Measurements from ENCODE around the gene FYB1.
"Not testable (repeated sequence)": the region's sequence is repeated elsewhere in the genome, so short reads cannot be mapped to it uniquely, and the experiment has no call there.

Gene FYB1

DNA sequence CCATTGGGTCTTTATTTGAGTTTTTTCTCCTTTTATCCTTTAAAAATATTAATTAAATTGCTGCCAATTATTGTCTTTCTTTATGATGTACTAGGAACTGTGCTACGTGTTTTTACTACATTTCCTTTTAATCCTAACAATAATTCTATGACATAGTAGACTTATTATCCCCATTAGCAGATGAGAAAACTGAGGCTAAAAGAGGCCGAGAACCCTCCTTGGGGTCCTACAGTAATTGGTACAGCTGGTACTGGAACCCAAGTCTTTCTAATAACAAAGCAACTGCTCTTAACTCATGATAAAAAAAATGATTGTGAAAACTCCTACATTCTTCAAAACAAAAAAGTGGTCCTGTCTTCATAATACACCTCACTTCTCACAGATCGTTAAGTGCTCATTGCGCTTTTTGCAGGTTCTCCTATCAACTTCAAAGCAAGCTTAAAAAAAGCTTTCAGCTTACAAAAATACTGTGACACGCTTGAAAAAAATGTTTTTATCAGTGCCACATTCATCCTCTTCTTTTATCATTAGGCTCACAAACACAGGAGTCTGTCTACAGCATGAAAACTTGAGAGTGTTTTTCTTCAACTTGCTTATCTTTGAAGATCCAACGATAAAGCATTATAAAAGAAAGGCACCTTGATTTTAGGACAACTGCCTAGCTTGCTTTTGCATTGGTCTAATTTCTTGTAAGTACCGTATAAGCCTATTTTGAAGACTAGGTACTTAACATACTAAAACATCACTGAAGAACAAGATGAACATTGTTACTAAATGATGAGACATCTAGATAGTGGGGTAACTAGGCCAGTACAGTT lies 32.4 kb downstream of the FYB1 start:
- no peak for DNase-seq

DNA sequence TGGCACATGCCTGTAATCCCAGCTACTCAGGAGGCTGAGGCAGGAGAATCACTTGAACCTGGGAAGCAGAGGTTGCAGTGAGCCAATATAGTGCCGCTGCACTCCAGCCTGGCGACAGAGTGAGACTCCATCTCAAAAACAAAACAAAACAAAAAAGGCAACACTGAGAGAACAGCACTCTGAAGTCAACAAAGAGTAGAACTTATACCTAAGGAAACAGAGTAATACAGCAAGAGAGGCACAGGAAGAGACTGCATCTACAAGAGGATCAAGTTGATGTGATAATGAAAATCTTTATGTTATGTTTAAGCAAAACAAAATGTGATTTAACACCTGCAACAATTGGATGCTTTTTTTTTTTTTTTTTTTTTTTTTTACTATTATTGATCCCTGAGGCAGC lies 33.1 kb downstream of the FYB1 start:
- DNase-seq, result no peak

DNA sequence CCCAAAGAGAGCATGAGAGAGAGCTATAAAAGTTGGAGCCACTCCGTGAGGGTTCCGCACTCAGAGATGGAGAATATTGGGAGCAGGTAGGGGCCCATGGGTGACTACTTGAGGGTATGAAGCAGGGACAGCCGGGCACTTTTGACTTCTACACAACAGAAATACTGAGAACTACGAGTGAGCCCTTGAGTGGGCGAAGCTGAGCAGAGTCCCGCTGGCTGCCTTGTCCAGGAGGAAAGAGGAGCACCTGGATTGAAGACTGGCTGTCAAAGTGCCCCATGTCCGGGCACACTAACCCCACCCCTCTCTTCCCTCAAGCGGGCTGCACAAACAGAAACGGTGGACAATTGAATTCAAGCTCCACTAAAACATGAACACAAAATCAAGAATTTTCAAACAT lies 33.6 kb downstream of the FYB1 start:
- no peak for DNase-seq

DNA sequence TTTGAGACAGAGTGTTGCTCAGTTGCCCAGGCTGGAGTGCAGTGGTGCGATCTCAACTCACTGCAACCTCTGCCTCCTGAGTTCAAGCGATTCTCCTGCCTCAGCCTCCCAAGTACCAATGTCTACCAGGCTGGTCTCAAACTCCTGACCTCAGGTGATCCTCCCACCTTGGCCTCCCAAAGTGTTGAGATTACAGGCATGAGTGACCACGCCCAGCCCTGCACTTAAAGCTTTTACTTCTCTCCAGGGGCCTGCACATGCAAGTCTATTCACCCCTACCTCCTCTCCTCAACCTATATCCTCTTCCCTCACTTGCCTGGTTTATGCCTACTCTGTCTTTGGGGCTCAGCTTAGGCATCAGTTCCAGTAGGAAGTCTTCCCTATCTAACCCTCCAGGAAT lies 39.8 kb downstream of the FYB1 start:
- not testable (repeated sequence) for DNase-seq

DNA sequence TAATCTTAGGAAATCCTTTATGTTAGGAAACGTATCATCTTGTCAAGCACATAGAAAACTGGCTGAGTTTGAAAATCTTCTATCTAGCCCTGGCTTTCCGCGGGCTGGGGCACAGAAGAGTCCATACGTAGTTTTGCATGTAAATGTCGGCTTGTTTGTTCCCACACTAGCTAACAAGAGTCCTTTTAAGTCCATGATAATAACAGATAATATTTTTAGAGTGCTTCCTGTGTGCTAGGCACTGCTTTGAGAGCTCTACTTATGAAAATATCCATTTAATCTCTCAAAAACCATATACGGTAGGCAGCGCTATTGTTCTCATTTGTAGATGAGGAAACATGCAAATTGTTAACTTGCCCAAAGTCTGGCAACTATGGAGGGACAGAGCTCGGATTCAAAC lies 40.5 kb downstream of the FYB1 start:
- no peak for DNase-seq

DNA sequence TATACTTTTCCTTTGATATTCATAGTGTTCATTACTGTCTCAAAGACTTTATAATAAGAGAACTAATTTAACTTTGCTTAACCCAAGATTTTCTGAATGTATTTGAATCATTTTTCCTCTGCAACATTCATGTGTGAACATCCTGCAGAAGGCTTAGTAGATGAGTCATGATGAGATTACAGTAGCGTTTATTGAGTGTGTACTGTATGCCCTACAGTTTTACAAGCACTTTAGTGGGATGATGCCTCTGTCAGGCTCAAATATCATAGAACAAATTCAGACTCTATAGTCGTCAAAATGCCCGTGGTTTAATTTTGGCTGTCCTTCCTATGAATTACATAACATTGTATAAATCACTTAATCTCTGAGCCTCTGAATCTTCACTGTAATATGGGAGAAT lies 41.2 kb downstream of the FYB1 start:
- peak in 2 of 4 experiments; percentile 61 to 69 for DNase-seq

DNA sequence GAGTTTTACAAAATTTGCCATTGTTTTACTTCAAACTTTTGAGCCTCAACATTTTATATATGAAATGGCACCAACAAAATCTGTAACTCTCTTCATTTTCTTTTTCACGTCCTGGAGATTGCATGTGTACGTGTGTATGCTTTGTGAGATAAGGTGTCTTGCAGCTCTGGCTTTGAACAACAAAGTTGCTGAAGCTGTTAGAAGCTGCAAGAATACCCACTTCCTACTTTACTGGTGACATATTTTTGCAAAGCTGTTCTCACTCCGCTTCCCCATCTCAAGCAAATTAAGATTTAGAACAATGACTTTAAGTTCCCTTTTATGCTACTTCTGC lies 41.8 kb downstream of the FYB1 start:
- peak; percentile 60 to 88 (median 76) for DNase-seq

DNA sequence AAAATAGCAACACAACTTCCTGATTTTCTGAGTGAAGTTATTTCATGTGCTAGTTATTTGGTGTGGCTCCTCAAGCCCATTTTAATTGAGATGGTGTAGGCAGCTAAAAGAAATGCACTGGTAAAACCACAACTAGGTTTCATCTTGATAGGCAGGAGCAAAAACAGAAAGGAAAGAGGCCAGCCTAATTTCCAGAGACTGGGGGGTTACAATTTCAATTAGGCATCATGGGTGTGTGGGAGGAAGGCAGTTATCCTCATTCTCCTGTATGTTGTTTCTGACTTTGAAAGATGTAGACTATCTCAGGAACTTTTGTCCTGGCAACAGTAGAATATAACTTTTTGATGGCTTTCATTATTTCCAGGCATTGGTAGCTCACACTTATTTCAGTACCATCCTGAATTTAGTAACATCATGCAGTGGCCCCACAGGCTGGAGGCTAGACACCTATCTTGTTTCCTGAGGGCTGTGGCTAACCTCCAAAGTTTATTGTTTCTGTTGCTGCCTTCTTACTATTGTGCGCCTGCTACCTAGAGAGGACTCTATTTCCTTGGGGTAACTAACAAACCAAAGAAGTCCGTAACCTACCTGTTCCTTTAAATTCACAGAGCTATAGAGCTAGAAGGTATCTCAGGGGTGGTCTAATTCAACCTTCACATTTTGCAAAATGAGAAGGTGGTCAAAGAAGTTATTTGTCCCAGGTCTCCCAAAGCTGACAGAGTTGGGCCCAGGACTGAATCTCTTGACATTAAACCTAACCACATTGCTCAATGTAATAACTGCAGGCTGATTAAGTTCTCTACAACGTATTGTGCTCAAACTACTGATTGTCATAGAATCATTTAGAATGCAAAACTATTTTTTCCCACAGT lies 42.4 kb downstream of the FYB1 start:
- DNase-seq, result peak in 1 of 4 experiments; percentile 41

DNA sequence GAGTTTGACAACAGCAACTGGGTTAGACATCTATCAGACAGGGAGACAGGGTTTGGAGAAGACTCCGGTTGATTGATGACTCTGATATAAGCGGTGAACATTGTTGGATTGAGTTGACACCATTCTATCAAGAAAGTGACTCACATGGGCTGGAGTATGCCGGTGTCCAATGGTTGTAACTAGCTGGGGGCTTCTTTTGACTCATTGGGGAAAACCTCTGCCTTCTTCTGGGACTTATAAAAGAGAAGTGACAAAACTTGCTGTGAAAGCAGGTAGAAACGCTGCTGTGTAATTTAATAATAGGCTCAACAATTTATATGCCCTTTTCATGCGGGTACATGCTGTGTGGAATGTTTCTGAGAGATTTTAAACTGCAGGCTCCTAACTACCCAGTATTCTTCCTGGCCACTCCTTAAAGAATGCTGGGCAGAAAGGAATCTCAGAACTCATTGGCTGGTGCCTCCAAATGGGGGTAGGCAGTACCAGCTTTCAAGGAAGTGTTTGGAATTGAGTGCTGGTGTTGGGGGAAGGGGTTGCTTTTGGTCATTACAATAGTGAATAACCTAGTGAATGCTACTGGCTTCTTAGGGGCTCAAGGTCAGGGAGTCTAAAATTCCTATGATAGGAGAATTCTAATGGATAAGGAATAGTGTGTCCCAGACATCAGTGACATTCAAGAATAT lies 43.9 kb downstream of the FYB1 start:
- DNase-seq, result no peak

DNA sequence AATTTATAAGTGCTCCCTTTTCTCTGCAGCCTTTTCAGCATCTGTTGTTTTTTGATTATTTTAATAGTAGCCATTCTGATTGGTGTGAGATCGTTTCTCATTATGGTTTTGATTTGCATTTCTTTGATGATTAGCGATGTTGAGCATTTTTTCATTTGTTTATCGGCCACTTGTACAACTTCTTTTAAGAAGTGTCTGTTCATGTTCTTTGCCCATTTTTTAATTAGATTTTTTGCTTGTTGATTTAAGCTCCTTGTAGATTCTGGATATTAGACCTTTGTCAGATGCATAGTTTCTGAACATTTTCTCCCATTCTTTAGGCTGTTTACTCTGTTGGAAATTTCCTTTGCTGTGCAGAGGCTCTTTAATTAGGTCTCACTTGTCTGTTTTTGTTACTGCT lies 46.3 kb downstream of the FYB1 start:
- DNase-seq, result no peak

DNA sequence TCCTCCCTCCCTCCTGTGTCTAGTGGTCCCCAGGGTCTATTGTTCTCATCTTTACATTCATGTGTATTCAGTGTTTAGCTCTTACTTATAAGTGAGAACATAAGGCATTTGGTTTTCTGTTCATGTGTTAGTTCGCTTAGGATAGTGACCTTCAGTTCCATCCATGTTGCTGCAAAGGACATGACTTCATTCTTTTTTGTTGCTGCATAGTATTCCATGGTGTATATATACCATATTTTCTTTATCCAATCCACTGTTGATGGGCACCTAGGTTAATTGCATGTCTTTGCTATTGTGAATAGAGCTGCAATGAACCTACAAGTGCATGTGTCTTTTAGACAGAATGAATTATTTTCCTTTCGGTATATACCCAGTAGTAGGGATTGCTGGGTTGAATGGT lies 46.8 kb downstream of the FYB1 start:
- no peak for DNase-seq

DNA sequence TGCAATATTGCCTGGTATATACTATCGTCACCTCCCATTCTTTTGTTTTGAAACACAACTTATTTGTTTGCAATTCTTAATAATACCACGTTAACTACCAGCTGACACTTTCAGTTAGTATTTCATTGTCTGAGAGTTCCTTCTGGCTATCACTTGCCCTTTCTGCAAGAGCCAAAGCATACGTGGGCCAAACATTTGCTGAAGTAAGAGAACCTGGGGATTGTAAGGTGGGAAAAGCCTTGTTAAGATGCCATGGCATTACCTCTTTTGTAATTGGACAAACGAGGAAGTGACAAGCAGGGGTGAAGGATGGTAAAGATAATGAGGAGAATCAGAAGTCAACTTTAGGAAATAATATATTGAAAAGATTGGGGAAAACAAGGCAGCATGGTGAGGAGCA lies 47.7 kb downstream of the FYB1 start:
- DNase-seq, result no peak

DNA sequence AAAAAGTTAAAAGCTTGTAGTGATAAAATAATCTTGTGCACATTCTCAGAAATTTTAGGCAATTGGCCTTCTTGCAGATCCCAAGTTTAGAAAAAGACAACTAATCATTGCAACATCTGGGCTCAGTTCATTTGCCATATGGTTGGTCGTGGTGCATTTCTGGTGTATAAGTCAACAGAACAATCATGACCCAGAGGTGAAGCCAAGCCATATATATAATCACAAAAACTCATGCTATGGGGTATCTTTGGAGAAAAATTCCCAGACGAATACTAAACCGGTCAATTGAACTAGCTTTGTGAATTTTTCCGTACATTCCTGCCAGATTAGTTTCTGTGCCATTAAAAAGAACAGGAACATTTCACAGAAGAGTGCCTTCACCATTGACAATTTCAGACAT lies 50.3 kb downstream of the FYB1 start:
- DNase-seq, result no peak

DNA sequence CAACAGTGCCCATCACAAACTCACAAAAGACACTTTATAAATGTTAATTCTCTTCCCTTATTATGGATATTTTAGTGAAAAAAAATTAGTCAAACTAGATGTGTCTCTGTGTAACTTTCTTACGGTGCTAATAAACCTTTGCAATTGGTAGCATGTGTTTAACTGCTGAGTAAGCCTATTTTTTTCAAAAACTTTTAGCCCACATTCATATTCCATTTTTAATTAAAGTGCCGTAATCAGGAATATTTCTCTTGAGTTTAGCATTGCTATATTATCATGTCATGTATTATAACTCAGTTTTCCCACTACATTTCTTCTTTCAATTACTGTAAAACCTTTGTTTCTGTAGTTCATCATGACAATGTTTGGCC lies 51.4 kb downstream of the FYB1 start:
- DNase-seq, result no peak

DNA sequence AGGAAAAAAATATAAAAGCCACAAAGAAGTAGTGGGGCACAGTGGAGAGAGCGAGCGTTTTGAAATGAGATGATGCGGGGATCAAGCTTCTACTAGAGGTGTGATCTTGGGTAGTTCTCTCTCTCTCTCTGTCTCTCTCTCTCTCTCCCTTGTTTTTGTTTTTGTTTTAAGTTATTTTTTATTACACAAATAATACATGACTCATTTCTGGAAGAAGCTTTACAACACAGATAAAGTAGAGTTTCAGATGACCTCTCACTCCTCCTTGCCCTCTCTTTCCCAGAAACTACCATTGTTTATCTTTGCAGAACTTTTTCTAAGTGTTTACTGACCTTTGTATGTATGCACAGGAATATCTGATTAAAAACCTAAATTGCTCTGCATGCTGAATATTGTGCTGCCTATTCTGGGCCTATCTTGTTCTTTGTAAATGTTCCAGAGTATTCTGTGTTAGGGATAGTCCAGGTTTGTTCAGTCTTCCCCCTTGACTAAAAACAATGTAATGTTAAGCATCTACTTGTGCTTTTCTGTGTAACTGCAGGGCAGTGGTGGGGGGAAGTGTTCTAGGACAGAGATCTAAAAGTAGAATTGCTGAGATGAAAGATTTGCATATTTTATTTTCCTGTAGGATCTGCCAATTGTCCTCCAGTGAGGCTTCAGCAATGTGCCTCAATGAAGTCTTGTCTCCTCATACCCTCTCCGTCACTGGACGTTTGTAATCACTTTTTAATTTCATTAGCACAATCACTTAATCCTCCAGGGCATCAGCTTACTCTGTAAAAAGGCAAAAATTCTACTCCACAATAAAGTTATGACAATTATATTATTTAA lies 52.0 kb downstream of the FYB1 start:
- DNase-seq, result no peak

DNA sequence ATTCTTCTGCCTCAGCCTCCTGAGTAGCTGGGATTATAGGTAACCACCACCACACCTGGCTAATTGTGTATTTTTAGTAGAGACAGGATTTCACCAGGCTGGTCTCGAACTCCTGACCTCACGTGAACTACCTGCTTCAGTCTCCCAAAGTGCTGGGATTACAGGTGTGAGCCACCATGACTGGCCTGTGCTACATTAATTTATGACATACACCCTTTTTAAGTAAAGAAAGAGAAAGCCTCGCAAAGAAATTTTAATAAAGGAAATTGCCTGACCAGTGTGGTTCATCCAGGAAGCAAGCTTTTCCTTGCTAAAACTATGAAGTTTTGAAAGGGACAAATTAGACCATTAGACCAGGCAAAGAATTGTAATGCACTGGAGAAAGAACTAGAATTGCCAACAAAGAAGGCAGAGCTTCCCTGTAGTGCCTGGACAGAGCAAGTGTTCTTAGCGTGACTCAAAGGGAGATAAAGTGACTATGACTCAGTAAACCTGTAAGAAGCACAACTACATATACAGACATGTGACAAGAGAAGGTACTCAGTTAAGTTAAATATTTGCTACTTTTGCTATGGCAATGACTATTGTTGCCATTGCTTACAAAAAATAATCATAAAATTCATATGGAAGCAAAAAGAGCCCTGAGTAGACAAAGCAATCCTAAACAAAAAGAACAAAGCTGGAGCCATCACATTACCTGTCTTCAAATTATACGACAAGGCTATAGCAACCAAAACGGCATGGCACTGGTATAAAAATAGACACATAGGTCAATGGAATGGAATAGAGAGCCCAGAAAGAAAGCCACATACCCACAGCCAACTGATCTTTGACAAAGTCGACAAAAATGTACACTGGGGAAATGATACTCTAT lies 54.6 kb downstream of the FYB1 start:
- peak in 3 of 4 experiments; percentile 20 to 47 (median 41) for DNase-seq

DNA sequence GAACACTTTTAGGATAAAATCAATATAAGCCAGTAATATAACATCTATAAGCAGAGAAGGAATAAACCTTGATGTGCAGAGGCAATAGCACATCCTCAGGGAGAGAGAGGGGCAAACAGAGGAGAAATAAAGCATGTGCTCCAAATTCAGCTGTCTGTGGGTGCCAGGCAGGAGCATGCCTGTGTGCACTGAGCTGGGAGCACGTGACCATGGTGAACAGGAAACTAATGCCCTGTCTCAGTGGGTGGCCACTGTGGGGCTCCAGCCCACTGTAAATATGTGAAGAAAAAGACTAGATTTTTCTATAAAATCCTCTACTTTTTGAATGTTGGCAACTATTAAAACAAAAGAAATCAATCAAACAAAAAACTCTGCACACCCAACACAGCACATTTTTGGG lies 55.3 kb downstream of the FYB1 start:
- peak in 3 of 4 experiments; percentile 52 to 61 (median 54) for DNase-seq

DNA sequence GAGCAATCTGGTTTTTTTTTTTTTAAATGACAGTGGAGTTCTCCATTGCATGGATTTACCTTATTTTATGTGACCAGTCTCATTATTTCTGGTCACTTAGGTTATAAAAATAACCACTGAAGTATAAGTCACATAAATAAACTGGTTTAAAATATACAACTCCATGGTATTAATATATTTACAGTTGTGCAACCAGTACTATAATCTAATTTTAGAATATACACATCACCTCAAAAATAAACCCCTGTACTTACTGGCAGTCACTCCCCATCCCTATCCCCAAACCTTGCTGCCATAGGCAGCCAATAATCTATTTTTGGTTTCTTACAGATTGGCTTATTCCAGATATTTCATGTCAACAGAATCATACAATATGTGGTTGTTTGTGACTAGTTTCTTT lies 57.8 kb downstream of the FYB1 start:
- DNase-seq, result no peak

DNA sequence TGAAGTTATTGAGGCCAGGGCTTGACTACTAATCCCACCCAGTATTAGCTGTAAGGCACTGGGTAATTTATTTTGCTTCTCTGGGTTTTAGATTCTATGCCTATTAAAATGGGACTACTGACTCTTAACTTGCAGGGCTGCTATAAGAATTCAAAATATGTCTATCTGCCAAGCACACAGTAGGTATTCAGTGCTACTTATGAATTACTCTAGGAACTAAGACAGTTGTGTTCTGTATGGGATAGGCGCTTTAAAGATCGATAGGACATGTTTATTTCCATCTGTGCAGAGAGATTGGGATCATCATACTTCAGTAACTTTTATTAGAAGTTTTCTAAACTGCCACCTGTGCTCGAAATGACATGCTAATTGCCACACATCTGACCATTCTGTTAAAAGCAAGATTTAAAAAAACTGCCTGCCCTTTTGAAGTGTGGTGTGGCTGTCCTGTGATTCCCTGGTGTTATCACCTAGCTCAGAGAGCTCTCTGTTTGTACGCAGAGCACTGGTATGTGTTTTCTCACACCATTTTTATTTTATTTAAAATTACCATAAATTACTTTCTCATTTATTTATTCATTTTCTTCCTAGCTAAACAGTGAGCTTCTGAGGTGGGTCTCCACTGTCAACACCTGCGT lies 58.7 kb downstream of the FYB1 start:
- DNase-seq, result no peak

DNA sequence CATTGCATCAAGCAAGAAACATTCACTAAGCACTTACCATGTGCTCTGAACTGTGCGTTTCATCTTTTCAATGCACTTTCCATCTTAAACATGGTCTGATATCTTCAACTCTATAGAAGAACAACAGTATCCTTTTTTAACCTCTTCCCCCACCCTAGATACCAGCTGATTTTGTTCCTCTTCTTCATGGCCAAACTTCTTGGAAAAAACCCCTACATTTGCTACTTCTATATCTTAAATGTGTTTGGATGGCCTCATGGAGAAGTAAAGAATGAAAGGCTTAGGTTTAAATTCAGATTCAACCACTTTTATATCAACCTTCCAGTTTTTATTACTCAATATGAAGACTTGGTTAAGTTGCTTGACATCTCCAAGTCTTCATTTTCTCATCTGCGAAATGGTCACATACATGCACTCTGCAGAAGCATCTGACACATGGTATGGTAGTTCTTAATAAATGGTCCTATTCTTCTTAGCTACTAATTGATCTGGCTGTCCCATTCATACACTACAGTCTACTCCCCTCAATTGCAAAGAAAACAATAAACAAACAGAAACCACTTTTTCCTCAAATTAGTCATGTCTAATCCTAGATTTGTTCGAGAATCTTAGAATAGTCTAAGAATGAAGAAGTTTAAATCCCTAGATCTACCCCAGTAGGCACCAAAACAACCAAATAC lies 59.4 kb downstream of the FYB1 start:
- peak in 2 of 4 experiments; percentile 44 to 53 for DNase-seq
